ENCODE measurements around the gene JPT2. TPM values are rescaled to one million over a fixed set of nuclear protein-coding genes. Genes with fewer than 3 reads are reported as not detected.

The JPT2 gene
- total and polyA plus RNA-seq, 10 donors, result 8.2 to 30.5 (median 17.7) TPM

DNA sequence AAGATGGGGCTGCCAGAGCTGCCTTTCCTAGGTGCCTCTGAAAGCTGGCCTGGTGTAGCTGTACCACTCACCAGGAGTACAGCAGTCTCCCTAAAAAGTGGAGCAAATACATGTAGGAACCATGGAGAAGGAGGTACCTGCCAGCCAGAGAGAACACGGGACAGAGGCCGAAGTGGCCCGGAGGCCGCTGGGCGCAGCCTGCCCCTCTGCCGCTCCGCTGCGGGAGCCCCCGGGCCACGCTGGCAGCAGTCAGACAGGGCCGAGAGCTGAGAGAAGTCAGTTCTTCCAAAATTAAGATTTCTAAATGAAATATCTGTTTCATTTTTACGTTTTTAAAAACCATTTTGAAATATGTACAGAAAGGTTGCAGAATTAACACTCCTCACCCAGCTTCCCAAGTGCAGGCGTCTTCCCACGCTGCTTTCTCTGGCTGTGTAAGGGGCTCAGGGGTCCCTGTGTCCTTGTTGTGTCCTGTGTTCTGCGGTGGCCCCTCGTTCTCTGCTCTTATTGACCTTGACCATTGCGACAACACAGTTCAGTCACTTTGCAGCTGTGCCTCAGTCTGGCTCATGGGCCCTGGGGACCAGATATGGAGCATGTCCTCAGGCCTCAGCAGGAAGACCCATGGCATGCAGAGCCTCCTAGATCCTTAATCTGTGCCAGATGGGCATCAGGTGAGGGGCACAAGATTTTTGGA lies 32.9 kb downstream of the JPT2 start:
- no peak overlapping the region for H3K4me3 ChIP-seq
- intact Hi-C loops (cut with DNase I; ENCODE audit: low total_unique reads), result no loop called here
- 87 to 93% (median 88%) methylated on average over 17 of the region's 17 CpGs for WGBS, 5 donors
- H3K27me3 ChIP-seq (replicated peaks in 1 of 7), result no peaks in the 10 kb centered on the region
- peaks cover 24 to 96% (median 71%) of the 10 kb centered on the region in 6 donors for H3K4me1 ChIP-seq
- H3K27ac ChIP-seq, result peak overlapping the region in 2 of 8 donors; percentile 16 to 38
- peaks cover 0 to 26% (median 0%) of the 10 kb centered on the region in 6 donors for H3K36me3 ChIP-seq
- TF ChIP-seq POLR2A (IDR thresholded peaks at IDR 0.05) (no peak), POLR2AphosphoS5 (IDR thresholded peaks at IDR 0.05) (no peak)
- TF ChIP-seq, protein P1, sequence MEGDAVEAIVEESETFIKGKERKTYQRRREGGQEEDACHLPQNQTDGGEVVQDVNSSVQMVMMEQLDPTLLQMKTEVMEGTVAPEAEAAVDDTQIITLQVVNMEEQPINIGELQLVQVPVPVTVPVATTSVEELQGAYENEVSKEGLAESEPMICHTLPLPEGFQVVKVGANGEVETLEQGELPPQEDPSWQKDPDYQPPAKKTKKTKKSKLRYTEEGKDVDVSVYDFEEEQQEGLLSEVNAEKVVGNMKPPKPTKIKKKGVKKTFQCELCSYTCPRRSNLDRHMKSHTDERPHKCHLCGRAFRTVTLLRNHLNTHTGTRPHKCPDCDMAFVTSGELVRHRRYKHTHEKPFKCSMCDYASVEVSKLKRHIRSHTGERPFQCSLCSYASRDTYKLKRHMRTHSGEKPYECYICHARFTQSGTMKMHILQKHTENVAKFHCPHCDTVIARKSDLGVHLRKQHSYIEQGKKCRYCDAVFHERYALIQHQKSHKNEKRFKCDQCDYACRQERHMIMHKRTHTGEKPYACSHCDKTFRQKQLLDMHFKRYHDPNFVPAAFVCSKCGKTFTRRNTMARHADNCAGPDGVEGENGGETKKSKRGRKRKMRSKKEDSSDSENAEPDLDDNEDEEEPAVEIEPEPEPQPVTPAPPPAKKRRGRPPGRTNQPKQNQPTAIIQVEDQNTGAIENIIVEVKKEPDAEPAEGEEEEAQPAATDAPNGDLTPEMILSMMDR (IDR thresholded peaks at IDR 0.05 in 8 of 11, conservative IDR thresholded peaks at IDR 0.05 in 3 of 11), result no peak
- DNase-seq, result peak; percentile 56
- no peaks in the 10 kb centered on the region for H3K9me3 ChIP-seq

DNA sequence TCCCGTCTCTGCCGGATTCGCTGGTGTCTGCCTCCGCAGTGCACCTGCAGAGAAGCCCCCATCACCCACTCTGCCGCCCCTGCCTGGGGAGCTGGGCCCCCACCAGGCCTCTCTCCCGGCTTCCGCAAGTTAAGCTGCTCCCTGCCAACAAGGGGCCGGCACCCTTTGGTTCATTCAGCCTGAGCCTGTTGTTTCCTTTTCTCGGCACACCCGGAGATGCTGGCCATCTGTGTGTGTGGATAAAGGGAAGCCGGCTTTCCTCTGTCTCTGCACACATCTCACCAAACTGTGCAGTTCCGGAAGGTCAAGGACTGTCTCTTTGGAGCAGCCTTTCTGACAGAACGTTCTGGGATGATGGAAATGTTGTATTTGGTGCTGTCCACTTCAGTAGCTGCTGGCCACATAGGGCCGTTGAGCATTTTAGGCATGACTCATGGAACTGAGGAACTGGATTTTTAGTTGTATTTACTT lies 34.7 kb downstream of the JPT2 start:
- WGBS, 5 donors, result 54 to 67% (median 56%) methylated on average over 14 of the region's 14 CpGs
- intact Hi-C loops (cut with DNase I; ENCODE audit: low total_unique reads), result no loop called here
- Histone ChIP-seq H3K36me3 (peaks cover 0 to 27% (median 0%) of the 10 kb centered on the region in 6 donors), H3K27me3 (replicated peaks in 1 of 7) (no peaks in the 10 kb centered on the region), H3K9me3 (no peaks in the 10 kb centered on the region), H3K4me3 (peak overlapping the region in 1 of 8 donors; percentile 23), H3K4me1 (peaks cover 17 to 100% (median 70%) of the 10 kb centered on the region in 6 donors), H3K27ac (peak overlapping the region in 7 of 8 donors; percentile 65 to 86 (median 78))
- no peak for TF ChIP-seq POLR2A (IDR thresholded peaks at IDR 0.05)
- TF ChIP-seq POLR2AphosphoS5 (IDR thresholded peaks at IDR 0.05), result peak; percentile 46 to 65 (median 50)
- peak; percentile 82 for DNase-seq

DNA sequence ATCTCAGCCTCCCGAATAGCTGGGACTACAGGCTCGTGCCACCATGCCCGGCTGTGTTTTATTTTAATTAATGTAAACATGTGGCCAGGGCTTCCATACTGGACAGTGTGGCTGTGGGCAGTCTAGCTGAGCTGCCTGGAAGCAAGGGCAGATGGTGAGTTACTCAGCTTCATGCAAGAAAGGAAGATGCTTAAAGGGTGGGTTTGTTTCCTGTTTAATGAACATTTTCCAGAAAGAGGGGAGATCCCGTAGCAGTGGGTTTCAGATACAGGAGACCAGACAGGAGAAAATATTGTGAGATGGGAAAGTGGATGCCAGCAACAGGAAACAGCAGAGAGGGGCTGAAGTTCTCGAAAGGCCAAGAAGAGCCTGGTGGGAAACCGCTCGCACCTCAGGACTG lies 35.3 kb downstream of the JPT2 start:
- no peaks in the 10 kb centered on the region for H3K27me3 ChIP-seq (replicated peaks in 1 of 7)
- no peak for TF ChIP-seq POLR2A (IDR thresholded peaks at IDR 0.05)
- TF ChIP-seq, protein P1 (IDR thresholded peaks at IDR 0.05 in 8 of 11, conservative IDR thresholded peaks at IDR 0.05 in 3 of 11), result no peak
- no peak for TF ChIP-seq POLR2AphosphoS5 (IDR thresholded peaks at IDR 0.05)
- WGBS, 5 donors, result 55 to 73% (median 61%) methylated on average over 7 of the region's 7 CpGs
- peak overlapping the region in 1 of 8 donors; percentile 23 for H3K4me3 ChIP-seq
- peak overlapping the region; percentile 50 to 86 (median 76) for H3K27ac ChIP-seq
- H3K9me3 ChIP-seq, result no peaks in the 10 kb centered on the region
- H3K36me3 ChIP-seq, result peaks cover 0 to 23% (median 0%) of the 10 kb centered on the region in 6 donors
- peaks cover 12 to 100% (median 70%) of the 10 kb centered on the region in 6 donors for H3K4me1 ChIP-seq
- peak; percentile 20 for DNase-seq
- intact Hi-C loops (cut with DNase I; ENCODE audit: low total_unique reads), result no loop called here

DNA sequence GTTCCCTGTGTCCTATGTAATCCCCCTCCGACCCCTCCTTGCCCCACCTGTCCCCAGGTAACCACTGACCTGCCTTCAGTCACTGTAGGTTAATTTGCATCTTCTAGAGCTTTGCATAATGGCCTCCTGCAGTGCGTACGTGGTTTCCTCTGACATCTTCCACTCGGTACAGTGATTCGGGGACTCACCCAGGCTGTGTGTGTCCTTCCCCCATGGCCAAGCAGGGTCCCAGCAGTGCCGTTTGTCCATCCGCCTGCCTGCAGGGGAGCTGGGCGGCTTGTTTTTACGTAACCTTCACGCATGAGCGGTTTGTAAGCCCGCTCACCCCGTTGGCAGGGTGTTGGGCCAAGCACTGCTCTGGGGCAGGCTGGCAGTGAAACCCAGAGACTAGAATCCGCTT lies 35.9 kb downstream of the JPT2 start:
- TF ChIP-seq POLR2A (IDR thresholded peaks at IDR 0.05) (no peak), POLR2AphosphoS5 (IDR thresholded peaks at IDR 0.05) (peak; percentile 68 to 80 (median 73))
- TF ChIP-seq, protein P1 (IDR thresholded peaks at IDR 0.05 in 8 of 11, conservative IDR thresholded peaks at IDR 0.05 in 3 of 11), result no peak
- Histone ChIP-seq H3K4me1 (peaks cover 11 to 100% (median 70%) of the 10 kb centered on the region in 6 donors), H3K27me3 (replicated peaks in 1 of 7) (no peaks in the 10 kb centered on the region), H3K9me3 (no peaks in the 10 kb centered on the region), H3K4me3 (peak overlapping the region in 1 of 8 donors; percentile 23), H3K27ac (peak overlapping the region; percentile 39 to 86 (median 76)), H3K36me3 (peaks cover 0 to 17% (median 0%) of the 10 kb centered on the region in 6 donors)
- 54 to 66% (median 61%) methylated on average over 14 of the region's 14 CpGs for WGBS, 5 donors
- DNase-seq, result peak; percentile 85
- intact Hi-C loops (cut with DNase I; ENCODE audit: low total_unique reads), result no loop called here
